HG03442 (cell line): ENCODE results near the gene HLF.

Source experiments
- ATAC-seq: cut with Tn5 transposase; IDR thresholded peaks from one replicate; pipeline ENCODE4 v1.9.1; 2021; ENCODE audit warnings: mild to moderate bottlenecking, moderate library complexity; ENCODE audit not compliant: unreplicated experiment

HLF gene

GRCh38 chr17:55254375-55254774, 10.4 kb upstream of the HLF start:
- ATAC-seq = no peak

DNA sequence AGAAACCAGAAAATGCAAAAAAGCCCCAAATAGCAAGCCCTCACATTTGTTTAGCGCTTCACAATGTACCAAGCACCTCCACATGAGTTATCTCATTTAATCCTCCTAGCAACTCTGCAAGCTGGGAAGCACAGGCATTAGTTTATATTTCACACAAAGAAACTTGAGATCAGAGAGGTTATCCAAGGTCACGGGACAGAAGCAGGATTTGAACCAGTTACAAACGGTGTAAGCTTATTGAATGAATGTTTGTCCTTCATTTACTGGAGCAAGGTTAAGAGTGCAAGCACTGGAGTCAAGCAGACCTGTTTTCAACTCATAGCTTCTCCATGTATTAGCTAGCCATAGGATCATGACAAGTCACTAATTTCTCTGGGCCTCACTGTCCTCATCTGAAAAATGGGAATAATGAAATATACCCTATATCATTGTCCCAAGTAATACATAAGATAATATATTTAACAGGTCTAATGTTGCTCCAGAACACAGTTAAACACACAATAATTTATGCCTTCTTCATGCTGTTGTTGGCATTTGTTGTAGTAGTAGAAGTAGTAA, 6.1 kb upstream of the HLF start:
- ATAC-seq = no peak

DNA sequence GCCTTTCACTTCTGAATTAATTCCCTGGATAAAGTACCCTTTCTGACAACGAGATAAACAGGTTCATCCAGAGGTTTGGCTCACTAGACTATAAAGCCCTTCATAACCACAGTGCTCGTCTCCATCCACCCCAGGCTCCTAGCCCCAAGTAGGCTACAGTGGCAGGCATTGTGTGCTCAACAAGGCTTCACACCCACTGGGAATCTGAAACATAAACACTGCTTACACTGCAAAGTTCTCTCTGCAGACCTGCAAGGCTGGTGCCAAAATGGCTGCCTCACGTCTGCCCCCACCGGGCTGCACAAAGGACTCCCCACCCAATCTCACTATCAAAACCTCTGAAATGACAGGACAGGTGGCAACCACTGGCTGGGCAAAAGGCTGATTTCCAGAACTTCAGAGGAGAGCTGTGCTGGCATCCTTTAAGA, 5.1 kb upstream of the HLF start:
- no peak for ATAC-seq

GRCh38 chr17:55261311-55261710, 3.4 kb upstream of the HLF start:
- ATAC-seq = no peak

DNA sequence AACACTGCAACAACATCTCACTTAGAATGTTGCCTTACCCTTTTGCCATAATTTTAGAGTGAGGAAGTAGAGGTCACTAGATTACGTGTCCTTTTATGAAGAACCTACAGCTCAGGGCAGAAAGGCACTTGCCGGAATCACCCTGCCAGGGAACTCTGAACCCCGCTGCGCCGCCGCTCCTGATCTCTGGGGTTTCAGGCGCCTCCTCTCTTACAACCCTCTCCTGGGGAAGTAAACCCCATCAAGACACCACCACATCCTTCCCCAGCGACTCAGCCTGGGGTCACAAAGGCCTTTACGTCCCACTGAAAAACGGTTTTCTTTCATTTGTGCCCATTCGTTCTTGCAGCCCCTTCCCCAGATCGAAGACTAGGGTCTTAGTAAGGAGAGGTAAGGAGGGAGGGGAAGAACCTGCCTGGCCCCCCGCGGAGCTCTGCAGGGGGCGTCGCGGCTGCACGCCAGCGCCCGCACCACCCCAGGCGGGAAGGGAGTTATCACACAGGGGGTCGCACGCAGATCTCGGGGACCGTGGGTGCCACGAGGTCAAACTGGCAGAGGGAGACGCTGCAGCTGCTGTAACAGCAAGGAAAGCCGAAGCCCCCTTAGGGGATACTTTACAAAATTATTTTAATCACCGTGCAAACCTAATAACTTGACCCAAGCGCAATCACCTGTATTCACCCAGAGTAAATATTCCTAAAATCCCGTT, 1.0 kb upstream of the HLF start:
- no peak for ATAC-seq

DNA sequence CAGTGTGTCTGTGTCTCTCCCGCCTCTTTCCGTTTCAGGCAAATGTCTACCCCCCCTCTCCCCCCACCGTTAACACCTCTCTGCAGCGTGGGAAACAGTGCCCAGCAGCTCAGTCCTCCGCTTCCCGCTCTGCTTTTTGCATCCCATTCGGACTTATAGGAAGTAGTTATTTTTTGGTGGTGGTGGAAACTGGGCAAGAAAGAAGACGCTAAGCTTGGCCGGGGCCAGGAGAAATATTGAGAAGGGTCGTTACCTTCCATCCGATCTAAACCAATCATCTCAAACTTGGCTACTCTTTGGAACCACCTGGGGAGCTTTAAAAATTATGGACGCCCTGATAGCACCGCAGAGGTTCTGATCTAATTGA, 499 bp upstream of the HLF start:
- ATAC-seq = no peak

- ATAC-seq = no peak
These were observed 706 bp downstream of the HLF start for GRCh38 chr17:55265311-55266021.

GRCh38 chr17:55266051-55266957, 1.5 kb downstream of the HLF start:
- ATAC-seq = no peak

GRCh38 chr17:55266958-55267688, 2.4 kb downstream of the HLF start:
- ATAC-seq = no peak

- ATAC-seq = no peak
These were observed 3.3 kb downstream of the HLF start for GRCh38 chr17:55267777-55268648.

DNA sequence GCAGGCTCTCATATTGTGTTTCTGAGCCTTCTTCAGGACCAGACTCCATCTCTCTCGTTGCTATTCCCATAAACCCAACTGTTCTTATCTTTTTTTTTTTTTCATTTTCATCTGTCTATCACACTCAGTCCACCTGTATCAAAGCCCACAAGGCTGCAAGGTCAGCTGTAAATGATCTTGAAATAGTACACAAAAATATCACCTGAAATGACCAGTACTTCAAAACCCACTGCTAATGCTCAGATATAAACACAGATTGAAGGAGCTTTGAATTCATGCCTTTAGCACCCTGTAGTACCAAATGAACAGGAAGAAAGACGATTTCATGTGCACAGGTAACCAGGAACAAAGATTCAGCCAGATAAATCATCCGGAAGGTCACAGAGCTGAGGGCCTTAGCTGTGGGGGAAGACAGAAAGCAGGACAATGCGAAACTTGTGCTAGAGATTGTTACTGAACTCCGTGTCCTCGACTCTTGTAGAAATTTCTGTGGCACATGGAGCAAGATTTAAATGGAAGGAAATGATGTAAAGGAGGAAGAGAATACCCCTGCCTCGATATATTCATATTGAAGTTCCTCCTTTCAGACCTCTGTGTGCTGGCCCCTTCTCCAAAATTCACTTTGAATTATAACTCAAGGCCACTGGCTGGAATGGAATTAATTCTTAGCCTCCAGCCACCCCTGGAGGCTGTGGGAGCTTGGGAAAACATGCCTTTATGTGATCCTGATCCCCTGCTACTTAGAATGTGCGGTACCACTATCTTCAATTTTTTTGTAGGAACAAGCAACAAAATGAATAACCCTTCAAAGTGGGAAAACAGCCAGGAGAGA, 4.1 kb downstream of the HLF start:
- ATAC-seq = no peak

GRCh38 chr17:55269894-55270293, 5.1 kb downstream of the HLF start:
- ATAC-seq = no peak

- ATAC-seq = no peak
These were observed 6.4 kb downstream of the HLF start for GRCh38 chr17:55271223-55271571.

- ATAC-seq = no peak
These were observed 7.4 kb downstream of the HLF start for GRCh38 chr17:55271958-55272710.

GRCh38 chr17:55272711-55273578, 8.2 kb downstream of the HLF start:
- no peak for ATAC-seq

- ATAC-seq = no peak
These were observed 9.0 kb downstream of the HLF start for GRCh38 chr17:55273579-55274354.
